Endothelial cell of umbilical vein (primary cell): ENCODE data around the gene GALT. TPM values are rescaled to one million over a fixed set of nuclear protein-coding genes. Genes with fewer than 3 reads are reported as not detected.

Source experiments
- BruUV-seq: library from RNA; stranded (reverse); fragments of 400-500 nt; replicated peaks from 2 replicates; lab custom pipeline; 2021; lab: Mats Ljungman, UMichigan
- CTCF ChIA-PET: fragments of 300-600, 350-600 bp; sonication (Branson Sonifier 250); formaldehyde crosslinking; loops from one replicate; lab custom pipeline; 2021; ENCODE audit warnings: antibody characterized with exemption, inconsistent platforms; lab: Charles Lee
- POLR2A ChIA-PET: fragments of 300-600, 350-600 bp; sonication (Branson Sonifier 250); formaldehyde crosslinking; loops from one replicate; lab custom pipeline; 2021; ENCODE audit warnings: antibody characterized with exemption, inconsistent platforms; lab: Charles Lee
- DNase-seq: peaks from one replicate; pipeline ENCODE4 v3.0.0-alpha.2; 2011; ENCODE audit warnings: low read depth, low spot score
- FAIRE-seq: peaks from 2 replicates; lab custom pipeline; 2011; peaks lifted over from hg19 to GRCh38; lab: Jason Lieb, UNC
- H2AFZ ChIP-seq: 2 replicates; pipeline ENCODE4 v1.6.0; 2012; ENCODE audit warnings: low read depth, low read length, control low read depth, inconsistent platforms
- H3K27ac ChIP-seq: 2 replicates; pipeline ENCODE4 v1.5.1; 2011; ENCODE audit warnings: low read depth, mild to moderate bottlenecking, control low read depth, low read length, moderate library complexity; ENCODE audit not compliant: insufficient read depth
- H3K27me3 ChIP-seq, 2 experiments: 2 replicates each; pipeline versions ENCODE4 v1.6.0 to v1.6.1; 2011; ENCODE audit warnings: low read length in 2 of 2, mixed read lengths in 1 of 2; ENCODE audit not compliant: control insufficient read depth in 2 of 2, insufficient read depth in 2 of 2
- H3K36me3 ChIP-seq, 2 experiments: 2 replicates in 1 of 2; 3 replicates in 1 of 2; pipeline ENCODE4 v1.5.1; 2011; ENCODE audit warnings: low read length in 2 of 2, mild to moderate bottlenecking in 1 of 2, moderate library complexity in 1 of 2; ENCODE audit not compliant: control insufficient read depth in 2 of 2, insufficient read depth in 2 of 2; ENCODE audit errors: extremely low read depth in 1 of 2
- H3K4me1 ChIP-seq: 3 replicates; pipeline ENCODE4 v1.5.1; 2011; ENCODE audit warnings: mild to moderate bottlenecking, low read length; ENCODE audit not compliant: control insufficient read depth, insufficient read depth; ENCODE audit errors: extremely low read depth
- H3K4me2 ChIP-seq: 2 replicates; pipeline ENCODE4 v1.6.1; 2011; ENCODE audit warnings: low read length, control low read depth, mixed read lengths; ENCODE audit not compliant: insufficient read depth
- H3K4me3 ChIP-seq, 3 experiments: fragments of 200-600 bp in 1 of 3; sonication (generic), shearing (Covaris generic) in 1 of 3; replicated peaks in 1 of 3; 2 replicates each; pipeline ENCODE4 v1.5.1; 2011 to 2016; ENCODE audit warnings: control low read depth in 3 of 3, low read length in 3 of 3, mild to moderate bottlenecking in 2 of 3, inconsistent platforms in 1 of 3, low read depth in 1 of 3, moderate library complexity in 1 of 3; ENCODE audit not compliant: insufficient read depth in 1 of 3
- H3K79me2 ChIP-seq: 2 replicates; pipeline ENCODE4 v1.6.0; 2012; ENCODE audit warnings: low read length, inconsistent platforms; ENCODE audit not compliant: control insufficient read depth, insufficient read depth
- H3K9ac ChIP-seq: replicated peaks from 2 replicates; pipeline ENCODE3; 2011; ENCODE audit warnings: low read length, control low read depth; ENCODE audit not compliant: insufficient read depth; ENCODE audit errors: extremely low read depth
- H3K9me1 ChIP-seq: replicated peaks from 3 replicates; pipeline ENCODE4 v1.6.0; 2011; ENCODE audit warnings: mild to moderate bottlenecking, low read length; ENCODE audit not compliant: control insufficient read depth, insufficient read depth; ENCODE audit errors: extremely low read depth
- H3K9me3 ChIP-seq: replicated peaks from 2 replicates; pipeline ENCODE4 v1.5.1; 2012; ENCODE audit warnings: low read length, inconsistent platforms; ENCODE audit not compliant: control insufficient read depth, insufficient read depth
- H4K20me1 ChIP-seq: replicated peaks from 2 replicates; pipeline ENCODE3; 2011; ENCODE audit warnings: mild to moderate bottlenecking, low read length; ENCODE audit not compliant: control insufficient read depth, insufficient read depth; ENCODE audit errors: extremely low read depth
- EZH2 ChIP-seq: IDR thresholded peaks from 2 replicates; pipeline ENCODE4 v1.6.1; 2012; ENCODE audit warnings: borderline replicate concordance, low read depth, mild to moderate bottlenecking, moderate library complexity, low read length, inconsistent platforms; ENCODE audit not compliant: severe bottlenecking
- FOS ChIP-seq: IDR thresholded peaks from 2 replicates; pipeline ENCODE4 v1.6.1; 2011; ENCODE audit warnings: mild to moderate bottlenecking, low read length, moderate library complexity, borderline replicate concordance; ENCODE audit not compliant: insufficient read depth
- GATA2 ChIP-seq: IDR thresholded peaks from 2 replicates; pipeline ENCODE4 v1.7.0; 2011; ENCODE audit warnings: low read depth, mild to moderate bottlenecking, moderate library complexity, mixed read lengths, low read length; ENCODE audit not compliant: insufficient read length, insufficient read depth
- JUN ChIP-seq: IDR thresholded peaks from 2 replicates; pipeline ENCODE4 v1.6.1; 2011; ENCODE audit warnings: borderline replicate concordance, low read depth; ENCODE audit not compliant: insufficient read length, insufficient read depth
- MYC ChIP-seq: IDR thresholded peaks from one replicate; pipeline ENCODE4 v1.6.1; 2011; ENCODE audit warnings: mild to moderate bottlenecking, low read depth, low read length
- POLR2A ChIP-seq: IDR thresholded peaks from 2 replicates; pipeline ENCODE4 v1.6.1; 2012; ENCODE audit warnings: low read depth, mild to moderate bottlenecking, control low read depth, low read length
- dilution Hi-C: fragments of 300-500 bp; cut with MboI; formaldehyde crosslinking; loops from one replicate; pipeline ENCODE4 v1.15.0; 2019; ENCODE audit warnings: low sequenced_read_pairs; ENCODE audit not compliant: extremely low pct_ligation_motif_present
- intact Hi-C: fragments of 100-400 bp; cut with micrococcal nuclease; formaldehyde crosslinking; loops from one replicate; pipeline ENCODE4 v1.10.0; 2022
- polyA plus RNA-seq, 4 experiments: library from polyadenylated mRNA; depleted of rRNA in 3 of 4; stranded (reverse) in 3 of 4; unstranded in 1 of 4; fragments of >200 nt; gene quantifications; 2 replicates each; pipeline versions ENCODE4 v1.2.1 to v1.2.3, GENCODE V29; 2011 to 2012; ENCODE audit warnings: missing spikeins in 1 of 4
- total RNA-seq: library from RNA; stranded (reverse); gene quantifications from 2 replicates; pipeline ENCODE4 v1.2.3, GENCODE V29; 2021
- TF ChIP-seq, protein P1 (sequence below), 2 donors: IDR thresholded peaks; 1 replicate in 1 of 2; 2 replicates in 1 of 2; pipeline ENCODE4 v1.5.1; 2011; ENCODE audit warnings: low read length in 2 of 2, mild to moderate bottlenecking in 2 of 2, moderate library complexity in 2 of 2, control low read depth in 1 of 2, inconsistent platforms in 1 of 2, low read depth in 1 of 2; ENCODE audit not compliant: insufficient read depth in 1 of 2; ENCODE audit errors: extremely low read depth in 1 of 2

GALT gene
- total and polyA plus RNA-seq, 2 donors (not counting 3 experiments of a cell fraction or from before 2014, with no cell fraction given): 36.6 to 58.5 TPM

DNA sequence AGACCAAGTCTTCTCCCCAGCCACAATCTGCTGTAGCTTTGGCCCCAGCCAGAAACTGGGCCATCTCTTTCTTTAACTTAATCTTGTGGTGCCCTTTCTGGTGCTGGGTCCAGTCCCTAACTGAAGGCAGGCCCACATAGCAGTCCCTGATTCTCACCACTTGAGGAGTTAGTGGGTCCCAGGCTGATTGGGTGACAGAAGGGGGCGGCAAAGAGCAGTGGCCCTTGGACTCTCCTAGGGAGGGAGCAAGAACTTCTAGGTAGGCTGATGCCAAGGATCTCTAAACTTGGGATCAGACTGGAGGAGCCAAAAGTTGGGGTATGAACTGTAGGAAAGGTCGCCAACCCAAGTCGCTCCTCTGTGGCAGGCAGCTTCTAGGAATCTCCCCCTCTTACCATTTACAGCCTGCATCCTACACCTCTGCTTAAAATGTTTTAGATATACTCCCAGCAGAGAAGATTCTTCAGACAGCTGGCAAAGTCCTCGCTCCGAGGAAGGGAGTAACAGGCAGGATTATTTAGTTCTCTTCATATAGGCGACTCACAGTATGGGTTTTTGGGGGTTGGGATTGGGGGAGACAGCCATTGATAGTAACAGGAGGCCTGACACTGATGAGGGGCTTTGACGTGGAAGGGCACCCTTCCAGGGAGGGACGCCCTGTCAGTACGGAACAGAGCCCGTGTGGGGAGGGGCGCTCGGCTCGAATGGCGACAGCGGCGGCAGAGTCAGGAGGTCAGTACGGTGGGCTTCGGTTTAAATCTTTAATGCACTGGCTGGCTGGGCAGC is 18.0 kb downstream of the GALT start:
- POLR2A ChIA-PET: interaction anchor here (1.2 kb wide), 1 partner anchor 17 kb away, joined by 7 read pairs; the partner anchor contains the start of gene GALT
- H3K27ac ChIP-seq: no peak overlapping the region
- no peaks in the 10 kb centered on the region for H3K9me3 ChIP-seq
- intact Hi-C loops (loop anchor here (1.0 to 2.0 kb wide), 4 partner anchors 11 to 52 kb away; partner anchors contain the start of genes IL11RA, RPP25L and SIGMAR1), dilution Hi-C loops (no loop called here)
- peak overlapping the region; percentile 17 to 49 (median 24) for H3K4me3 ChIP-seq
- DNase-seq (peak; percentile 80), FAIRE-seq (peak; percentile 93)
- BruUV-seq: no TSS peak
- H3K36me3 ChIP-seq: no peaks in the 10 kb centered on the region
- no peaks in the 10 kb centered on the region for H4K20me1 ChIP-seq
- H3K9me1 ChIP-seq: no peaks in the 10 kb centered on the region
- H3K27me3 ChIP-seq: no peaks in the 10 kb centered on the region
- peak overlapping the region; percentile 63 for H3K4me2 ChIP-seq
- CTCF ChIA-PET: interaction anchor here (1.0 to 2.3 kb wide), 14 partner anchors 8 to 235 kb away, joined by 3 to 15 read pairs (median 6); partner anchors contain the start of genes GALT, IL11RA, RPP25L and SIGMAR1
- peaks cover 5% of the 10 kb centered on the region for H3K4me1 ChIP-seq
- no peak overlapping the region for H3K9ac ChIP-seq
- peak overlapping the region; percentile 94 for H2AFZ ChIP-seq
- H3K79me2 ChIP-seq: no peaks in the 10 kb centered on the region
- no peak for TF ChIP-seq MYC
- no peak for TF ChIP-seq POLR2A
- TF ChIP-seq EZH2: no peak
- no peak for TF ChIP-seq GATA2
- TF ChIP-seq JUN: no peak
- TF ChIP-seq, protein P1, sequence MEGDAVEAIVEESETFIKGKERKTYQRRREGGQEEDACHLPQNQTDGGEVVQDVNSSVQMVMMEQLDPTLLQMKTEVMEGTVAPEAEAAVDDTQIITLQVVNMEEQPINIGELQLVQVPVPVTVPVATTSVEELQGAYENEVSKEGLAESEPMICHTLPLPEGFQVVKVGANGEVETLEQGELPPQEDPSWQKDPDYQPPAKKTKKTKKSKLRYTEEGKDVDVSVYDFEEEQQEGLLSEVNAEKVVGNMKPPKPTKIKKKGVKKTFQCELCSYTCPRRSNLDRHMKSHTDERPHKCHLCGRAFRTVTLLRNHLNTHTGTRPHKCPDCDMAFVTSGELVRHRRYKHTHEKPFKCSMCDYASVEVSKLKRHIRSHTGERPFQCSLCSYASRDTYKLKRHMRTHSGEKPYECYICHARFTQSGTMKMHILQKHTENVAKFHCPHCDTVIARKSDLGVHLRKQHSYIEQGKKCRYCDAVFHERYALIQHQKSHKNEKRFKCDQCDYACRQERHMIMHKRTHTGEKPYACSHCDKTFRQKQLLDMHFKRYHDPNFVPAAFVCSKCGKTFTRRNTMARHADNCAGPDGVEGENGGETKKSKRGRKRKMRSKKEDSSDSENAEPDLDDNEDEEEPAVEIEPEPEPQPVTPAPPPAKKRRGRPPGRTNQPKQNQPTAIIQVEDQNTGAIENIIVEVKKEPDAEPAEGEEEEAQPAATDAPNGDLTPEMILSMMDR (IDR thresholded peaks at IDR 0.05; ENCODE audit: extremely low read depth in 1 of 2, insufficient read depth in 1 of 2, low read depth in 1 of 2, low read length in 2 of 2): peak; percentile 90 to 95
- no peak for TF ChIP-seq FOS
